PFSK-1 (cell line): ENCODE results near the gene KCNQ5.

Experiments used
- POLR2AphosphoS5 ChIP-seq: IDR thresholded peaks from 2 replicates; pipeline ENCODE4 v1.6.1; 2012; ENCODE audit warnings: low read depth, mild to moderate bottlenecking, control low read depth, low read length, moderate library complexity
- SIN3A ChIP-seq: IDR thresholded peaks from 2 replicates; pipeline ENCODE4 v1.6.1; 2012; ENCODE audit warnings: mild to moderate bottlenecking, low read length, moderate library complexity, borderline replicate concordance; ENCODE audit not compliant: insufficient read depth

- TF ChIP-seq POLR2AphosphoS5: no peak
- TF ChIP-seq SIN3A: no peak
Measured at GRCh38 chr6:73169633-73170032, 547.8 kb downstream of the KCNQ5 start.
